SW 1271 (cell line): ENCODE results near the gene SEZ6.

ENCODE experiments used
- DNase-seq, 2 experiments: peaks; one replicate each; lab custom pipeline; 2025; lab: John Stamatoyannopoulos, UW

Gene SEZ6

GRCh38 chr17:29000973-29001372 is 4.9 kb downstream of the SEZ6 start:
- no peak for DNase-seq

GRCh38 chr17:28999206-28999605 is 6.6 kb downstream of the SEZ6 start:
- no peak for DNase-seq

GRCh38 chr17:28997806-28998205 is 8.0 kb downstream of the SEZ6 start:
- no peak for DNase-seq

- DNase-seq, result no peak
These were observed 9.2 kb downstream of the SEZ6 start for GRCh38 chr17:28996554-28997096.

GRCh38 chr17:28993645-28994426 is 12.0 kb downstream of the SEZ6 start:
- no peak for DNase-seq

GRCh38 chr17:28992625-28993600 is 12.9 kb downstream of the SEZ6 start:
- DNase-seq, result no peak

GRCh38 chr17:28992185-28992584 is 13.6 kb downstream of the SEZ6 start:
- DNase-seq, result no peak

- no peak for DNase-seq
These were observed 14.1 kb downstream of the SEZ6 start for GRCh38 chr17:28991779-28992178.

GRCh38 chr17:28989028-28989427 is 16.8 kb downstream of the SEZ6 start:
- DNase-seq, result no peak

- no peak for DNase-seq
These were observed 17.4 kb downstream of the SEZ6 start for GRCh38 chr17:28988475-28988874.

GRCh38 chr17:28986714-28987655 is 18.8 kb downstream of the SEZ6 start:
- no peak for DNase-seq

- DNase-seq, result no peak
These were observed 19.7 kb downstream of the SEZ6 start for GRCh38 chr17:28985950-28986713.

- DNase-seq, result no peak
These were observed 22.3 kb downstream of the SEZ6 start for GRCh38 chr17:28983286-28984230.

GRCh38 chr17:28982131-28982793 is 23.6 kb downstream of the SEZ6 start:
- no peak for DNase-seq

GRCh38 chr17:28978356-28978964 is 27.4 kb downstream of the SEZ6 start:
- DNase-seq, result no peak

- DNase-seq, result no peak
These were observed 28.0 kb downstream of the SEZ6 start for GRCh38 chr17:28977659-28978355.

GRCh38 chr17:28975646-28976045 is 30.2 kb downstream of the SEZ6 start:
- no peak for DNase-seq

GRCh38 chr17:28975031-28975430 is 30.8 kb downstream of the SEZ6 start:
- DNase-seq, result no peak
